HL-60 (cell line): ENCODE results near the gene HTR3E.

ENCODE experiments used
- GABPA ChIP-seq: IDR thresholded peaks from 2 replicates; pipeline ENCODE4 v1.6.1; 2012; ENCODE audit warnings: low read depth
- POLR2AphosphoS5 ChIP-seq: IDR thresholded peaks from 2 replicates; pipeline ENCODE4 v1.6.1; 2012; ENCODE audit warnings: low read depth
- SPI1 ChIP-seq: IDR thresholded peaks from 2 replicates; pipeline ENCODE4 v1.6.1; 2012; ENCODE audit warnings: low read depth, mild to moderate bottlenecking, borderline replicate concordance
- TF ChIP-seq, protein P1 (sequence below): IDR thresholded peaks from one replicate; pipeline ENCODE4 v1.5.1; 2011; ENCODE audit warnings: low read length, control low read depth, inconsistent platforms; ENCODE audit not compliant: insufficient read depth
- TF ChIP-seq, protein P2 (sequence below): IDR thresholded peaks from 2 replicates; pipeline ENCODE4 v1.6.1; 2012; ENCODE audit warnings: low read depth; ENCODE audit not compliant: insufficient replicate concordance

DNA sequence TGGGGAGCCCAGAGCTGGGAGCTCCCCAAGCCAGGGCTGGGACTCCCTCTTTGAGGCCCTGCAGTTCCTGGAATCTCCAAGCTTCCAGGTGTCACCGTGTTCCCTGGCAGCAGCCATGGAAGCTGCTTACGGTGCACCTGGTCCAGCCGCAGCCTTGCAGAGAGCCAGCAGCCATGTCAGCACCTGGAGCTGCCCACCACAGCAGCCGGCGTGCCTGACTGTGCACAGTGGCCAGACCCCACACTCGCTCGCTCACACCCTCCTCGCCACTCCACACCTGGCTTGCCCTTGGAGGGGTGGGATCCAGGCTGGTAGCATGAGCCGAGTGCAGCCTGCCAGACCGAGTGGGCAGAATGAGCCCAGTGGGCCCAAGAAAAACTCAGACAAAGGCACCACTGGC is 14.8 kb upstream of the HTR3E start:
- TF ChIP-seq, protein P1, sequence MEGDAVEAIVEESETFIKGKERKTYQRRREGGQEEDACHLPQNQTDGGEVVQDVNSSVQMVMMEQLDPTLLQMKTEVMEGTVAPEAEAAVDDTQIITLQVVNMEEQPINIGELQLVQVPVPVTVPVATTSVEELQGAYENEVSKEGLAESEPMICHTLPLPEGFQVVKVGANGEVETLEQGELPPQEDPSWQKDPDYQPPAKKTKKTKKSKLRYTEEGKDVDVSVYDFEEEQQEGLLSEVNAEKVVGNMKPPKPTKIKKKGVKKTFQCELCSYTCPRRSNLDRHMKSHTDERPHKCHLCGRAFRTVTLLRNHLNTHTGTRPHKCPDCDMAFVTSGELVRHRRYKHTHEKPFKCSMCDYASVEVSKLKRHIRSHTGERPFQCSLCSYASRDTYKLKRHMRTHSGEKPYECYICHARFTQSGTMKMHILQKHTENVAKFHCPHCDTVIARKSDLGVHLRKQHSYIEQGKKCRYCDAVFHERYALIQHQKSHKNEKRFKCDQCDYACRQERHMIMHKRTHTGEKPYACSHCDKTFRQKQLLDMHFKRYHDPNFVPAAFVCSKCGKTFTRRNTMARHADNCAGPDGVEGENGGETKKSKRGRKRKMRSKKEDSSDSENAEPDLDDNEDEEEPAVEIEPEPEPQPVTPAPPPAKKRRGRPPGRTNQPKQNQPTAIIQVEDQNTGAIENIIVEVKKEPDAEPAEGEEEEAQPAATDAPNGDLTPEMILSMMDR: no peak
- TF ChIP-seq POLR2AphosphoS5: no peak
- TF ChIP-seq, protein P2, sequence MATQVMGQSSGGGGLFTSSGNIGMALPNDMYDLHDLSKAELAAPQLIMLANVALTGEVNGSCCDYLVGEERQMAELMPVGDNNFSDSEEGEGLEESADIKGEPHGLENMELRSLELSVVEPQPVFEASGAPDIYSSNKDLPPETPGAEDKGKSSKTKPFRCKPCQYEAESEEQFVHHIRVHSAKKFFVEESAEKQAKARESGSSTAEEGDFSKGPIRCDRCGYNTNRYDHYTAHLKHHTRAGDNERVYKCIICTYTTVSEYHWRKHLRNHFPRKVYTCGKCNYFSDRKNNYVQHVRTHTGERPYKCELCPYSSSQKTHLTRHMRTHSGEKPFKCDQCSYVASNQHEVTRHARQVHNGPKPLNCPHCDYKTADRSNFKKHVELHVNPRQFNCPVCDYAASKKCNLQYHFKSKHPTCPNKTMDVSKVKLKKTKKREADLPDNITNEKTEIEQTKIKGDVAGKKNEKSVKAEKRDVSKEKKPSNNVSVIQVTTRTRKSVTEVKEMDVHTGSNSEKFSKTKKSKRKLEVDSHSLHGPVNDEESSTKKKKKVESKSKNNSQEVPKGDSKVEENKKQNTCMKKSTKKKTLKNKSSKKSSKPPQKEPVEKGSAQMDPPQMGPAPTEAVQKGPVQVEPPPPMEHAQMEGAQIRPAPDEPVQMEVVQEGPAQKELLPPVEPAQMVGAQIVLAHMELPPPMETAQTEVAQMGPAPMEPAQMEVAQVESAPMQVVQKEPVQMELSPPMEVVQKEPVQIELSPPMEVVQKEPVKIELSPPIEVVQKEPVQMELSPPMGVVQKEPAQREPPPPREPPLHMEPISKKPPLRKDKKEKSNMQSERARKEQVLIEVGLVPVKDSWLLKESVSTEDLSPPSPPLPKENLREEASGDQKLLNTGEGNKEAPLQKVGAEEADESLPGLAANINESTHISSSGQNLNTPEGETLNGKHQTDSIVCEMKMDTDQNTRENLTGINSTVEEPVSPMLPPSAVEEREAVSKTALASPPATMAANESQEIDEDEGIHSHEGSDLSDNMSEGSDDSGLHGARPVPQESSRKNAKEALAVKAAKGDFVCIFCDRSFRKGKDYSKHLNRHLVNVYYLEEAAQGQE: no peak
- no peak for TF ChIP-seq GABPA
- no peak for TF ChIP-seq SPI1
